Heart left ventricle (tissue), 16 donors: ENCODE measurements around the gene SLC25A28. TPM values are rescaled to one million over a fixed set of nuclear protein-coding genes. Genes with fewer than 3 reads are reported as not detected.
A peak's percentile ranks its signal among the peaks of the same experiment; 100 is the strongest.

Source experiments
- ATAC-seq, 4 donors: fragments of 200-7000 bp; cut with Tn5 transposase; one replicate each; pipeline ENCODE4 v1.9.1; 2020 to 2022; ENCODE audit warnings: moderate library complexity in 4 of 4, mild to moderate bottlenecking in 3 of 4, moderate number of reproducible peaks in 1 of 4
- DNase-seq, 5 donors: peaks; one replicate each; pipeline ENCODE4 v3.0.0-alpha.2; 2020
- H3K27ac ChIP-seq, 12 donors: fragments of 200-600 bp; sonication (generic) in 4 of 12; one replicate each; pipeline versions ENCODE4 v1.5.0 to v1.8.0; 2016 to 2022; ENCODE audit warnings: mild to moderate bottlenecking in 2 of 12
- H3K27me3 ChIP-seq, 9 donors: fragments of 200-600 bp; sonication (generic) in 2 of 9; one replicate each; pipeline versions ENCODE4 v1.5.1 to v1.8.0; 2016 to 2022; ENCODE audit warnings: mild to moderate bottlenecking in 3 of 9
- H3K36me3 ChIP-seq, 9 donors: fragments of 200-600 bp; sonication (generic) in 2 of 9; one replicate each; pipeline versions ENCODE4 v1.5.0 to v1.8.0; 2018 to 2022; ENCODE audit warnings: mild to moderate bottlenecking in 2 of 9
- H3K4me1 ChIP-seq, 12 donors: fragments of 200-600 bp; sonication (generic) in 4 of 12; one replicate each; pipeline versions ENCODE4 v1.5.0 to v1.8.0; 2016 to 2022; ENCODE audit warnings: mild to moderate bottlenecking in 3 of 12
- H3K4me3 ChIP-seq, 12 donors: fragments of 200-600 bp; sonication (generic) in 4 of 12; one replicate each; pipeline versions ENCODE4 v1.5.0 to v1.8.0; 2017 to 2022; ENCODE audit warnings: mild to moderate bottlenecking in 9 of 12, moderate library complexity in 4 of 12
- H3K9me3 ChIP-seq, 12 donors: fragments of 200-600 bp; sonication (generic) in 4 of 12; one replicate each; pipeline versions ENCODE4 v1.5.0 to v1.8.0; 2016 to 2022; ENCODE audit warnings: mild to moderate bottlenecking in 1 of 12
- POLR2A ChIP-seq, 2 donors: fragments of 450-650 bp; IDR thresholded peaks; one replicate each; pipeline ENCODE4 v1.6.1; 2017; ENCODE audit warnings: antibody characterized with exemption in 2 of 2, mild to moderate bottlenecking in 2 of 2, moderate library complexity in 2 of 2
- WGBS, 4 donors: extraction: QIAGEN DNeasy Blood & Tissue Kit in 2 of 4; methylation state at CpG; one replicate each; pipeline versions ENCODE4 v1.1.5 to v1.1.7; 2013 to 2018; 5-methylcytosine and 5-hydroxymethylcytosine counted together
- intact Hi-C, 10 donors: fragments of 100-400 bp; cut with DNase I; formaldehyde crosslinking; loops; one replicate each; pipeline versions ENCODE4 v1.11.1 to v1.14.2; 2022
- polyA plus RNA-seq, 2 donors: library from polyadenylated mRNA; stranded (reverse); fragments of 200-250 nt; gene quantifications; one replicate each; pipeline ENCODE4 v1.2.3, GENCODE V29; 2013
- total RNA-seq, 9 donors: library from RNA; depleted of rRNA in 2 of 9; stranded (reverse); fragments of >200 nt in 2 of 9; fragmentation: NEBNext Ultra II Directional in 3 of 9; extraction: Animal tissue kit (Norgen Biotek cat#: 25700) in 3 of 9; gene quantifications; one replicate each; pipeline versions ENCODE4 v1.1.0 to v1.2.4, GENCODE V29; 2016 to 2023
- TF ChIP-seq, protein P1 (sequence below), 12 donors: fragments of 200-600 bp; sonication (generic) in 4 of 12; IDR thresholded peaks; one replicate each; pipeline versions ENCODE4 v1.5.0 to v1.8.0; 2018 to 2022; ENCODE audit warnings: antibody characterized with exemption in 12 of 12, mild to moderate bottlenecking in 5 of 12
- donor health status: ischemic (EF 13 %, LVEDD 7.1; RV severe dilation, severe dysfunction).
- donor health status: healthy with polysubstance abuse.
- donor health status: DM: no; HTN: yes; CAD: no.
- donor health status: DM: no; HTN: no; CAD: no.
- donor health status: ischemic (EF 25% LVEDD 6.9; RV normal size, moderate dysfunction).
- donor health status: ischemic (EF 25% LVEDD 5.7; RV mildly dilated, moderate dysfunction).
- donor health status: healthy.
- donor health status: DM: yes; HTN: yes; CAD: no.
- donor health status: ischemic (EF 35%, LVEDD 5.7; RV mildly dilated, moderate dysfunction).
- donor health status: nonischemic (EF 11% LVEDD 7.7; RV severe dilation, severe dysfunction).
- donor health status: DM: yes; HTN: yes; CAD: no.
- donor health status: PGD.
- donor health status: ischemic (EF 29% LVEDD 5.4; RV normal size, mild dysfunction).
- donor health status: nonischemic (EF 23%, LVEDD 6.1; RV moderate dilation, normal function).

SLC25A28 gene
- total and polyA plus RNA-seq, 11 donors: 15.3 to 56.3 (median 34.7) TPM

DNA sequence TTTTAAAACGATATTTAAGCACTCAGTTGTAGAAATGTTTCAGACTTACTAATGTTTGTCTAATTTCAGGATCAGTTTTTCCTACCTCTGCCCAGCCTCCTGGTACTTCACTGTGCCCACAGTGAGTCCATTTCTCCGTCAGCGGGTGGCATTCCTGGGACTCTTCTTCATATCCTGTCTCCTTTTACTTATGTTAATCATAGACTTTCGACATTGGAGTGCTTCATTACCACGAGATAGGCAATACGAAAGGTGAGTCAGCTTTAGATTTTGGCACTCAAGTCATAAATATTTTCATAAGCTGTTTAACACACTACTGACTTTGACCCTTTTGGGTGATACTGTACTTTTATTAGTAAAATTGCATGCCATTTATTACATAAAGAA lies 41.1 kb upstream of the SLC25A28 start:
- Histone ChIP-seq H3K27ac (peak overlapping the region in 3 of 12 donors; percentile 1 to 22 (median 15)), H3K27me3 (no peaks in the 10 kb centered on the region), H3K36me3 (peaks cover 0 to 33% (median 17%) of the 10 kb centered on the region in 9 donors), H3K4me3 (peak overlapping the region in 4 of 12 donors; percentile 0 to 19 (median 14)), H3K9me3 (no peaks in the 10 kb centered on the region), H3K4me1 (peaks cover 0 to 36% (median 17%) of the 10 kb centered on the region in 12 donors)
- TF ChIP-seq, protein P1, sequence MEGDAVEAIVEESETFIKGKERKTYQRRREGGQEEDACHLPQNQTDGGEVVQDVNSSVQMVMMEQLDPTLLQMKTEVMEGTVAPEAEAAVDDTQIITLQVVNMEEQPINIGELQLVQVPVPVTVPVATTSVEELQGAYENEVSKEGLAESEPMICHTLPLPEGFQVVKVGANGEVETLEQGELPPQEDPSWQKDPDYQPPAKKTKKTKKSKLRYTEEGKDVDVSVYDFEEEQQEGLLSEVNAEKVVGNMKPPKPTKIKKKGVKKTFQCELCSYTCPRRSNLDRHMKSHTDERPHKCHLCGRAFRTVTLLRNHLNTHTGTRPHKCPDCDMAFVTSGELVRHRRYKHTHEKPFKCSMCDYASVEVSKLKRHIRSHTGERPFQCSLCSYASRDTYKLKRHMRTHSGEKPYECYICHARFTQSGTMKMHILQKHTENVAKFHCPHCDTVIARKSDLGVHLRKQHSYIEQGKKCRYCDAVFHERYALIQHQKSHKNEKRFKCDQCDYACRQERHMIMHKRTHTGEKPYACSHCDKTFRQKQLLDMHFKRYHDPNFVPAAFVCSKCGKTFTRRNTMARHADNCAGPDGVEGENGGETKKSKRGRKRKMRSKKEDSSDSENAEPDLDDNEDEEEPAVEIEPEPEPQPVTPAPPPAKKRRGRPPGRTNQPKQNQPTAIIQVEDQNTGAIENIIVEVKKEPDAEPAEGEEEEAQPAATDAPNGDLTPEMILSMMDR (IDR thresholded peaks at IDR 0.05): no peak
- TF ChIP-seq POLR2A (IDR thresholded peaks at IDR 0.05): no peak
- DNase-seq (no peak), ATAC-seq (no peak)
- WGBS, 4 donors: 52 to 71% (median 60%) methylated on average over 6 of the region's 6 CpGs
- intact Hi-C loops: loop anchor here in 1 of 10 donors (5.0 kb wide), 1 partner anchor 39 kb away; the partner anchor contains the start of gene SLC25A28

- H3K36me3 ChIP-seq: peaks cover 0 to 28% (median 14%) of the 10 kb centered on the region in 9 donors
- H3K27ac ChIP-seq: peak overlapping the region in 2 of 12 donors; percentile 1 to 15
- 90 to 97% (median 96%) methylated on average over 6 of the region's 6 CpGs for WGBS, 4 donors
- intact Hi-C loops: loop anchor here in 1 of 10 donors (5.0 kb wide), 1 partner anchor 39 kb away; the partner anchor contains the start of gene SLC25A28
- no peaks in the 10 kb centered on the region for H3K27me3 ChIP-seq
- no peak for ATAC-seq
- peak overlapping the region in 2 of 12 donors; percentile 0 to 17 for H3K4me3 ChIP-seq
- peaks cover 0 to 36% (median 17%) of the 10 kb centered on the region in 12 donors for H3K4me1 ChIP-seq
- H3K9me3 ChIP-seq: no peaks in the 10 kb centered on the region
- DNase-seq: no peak
- no peak for TF ChIP-seq POLR2A (IDR thresholded peaks at IDR 0.05)
- TF ChIP-seq, protein P1 (IDR thresholded peaks at IDR 0.05): no peak
These were observed 40.6 kb upstream of the SLC25A28 start for GRCh38 chr10:99660662-99661376.

DNA sequence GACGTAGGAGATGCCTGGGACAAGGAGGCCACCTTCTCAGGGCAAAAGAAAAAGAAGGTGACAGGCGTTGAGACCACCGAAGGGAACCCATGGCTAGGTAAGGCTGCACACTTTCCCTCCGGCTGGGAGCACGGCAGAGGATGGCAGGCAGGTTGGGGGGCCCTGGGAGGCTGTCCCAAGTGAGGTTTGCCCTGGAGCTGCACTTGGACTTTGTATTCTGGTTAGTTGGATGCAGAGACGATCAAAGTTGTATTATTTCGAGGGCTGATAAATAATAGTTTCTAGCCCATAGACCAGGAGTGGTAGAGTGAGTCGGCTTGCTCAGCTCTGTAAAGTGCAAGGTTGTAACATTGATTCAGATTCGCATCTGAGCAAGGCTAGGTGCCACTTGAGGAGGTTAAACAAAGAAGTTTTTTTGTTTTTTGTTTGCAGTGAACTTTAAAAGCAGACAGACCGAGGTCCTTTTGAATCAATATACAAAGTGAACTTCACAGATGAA lies 39.7 kb upstream of the SLC25A28 start:
- DNase-seq (peak in 1 of 5 donors; percentile 41), ATAC-seq (no peak)
- intact Hi-C loops: loop anchor here in 8 of 10 donors (1.0 to 5.0 kb wide), 3 partner anchors 38 to 40 kb away; partner anchors contain the start of gene SLC25A28 (in 8 of the 8)
- H3K27ac ChIP-seq: peak overlapping the region in 9 of 12 donors; percentile 6 to 77 (median 45)
- H3K36me3 ChIP-seq: peaks cover 0 to 20% (median 8%) of the 10 kb centered on the region in 9 donors
- no peaks in the 10 kb centered on the region for H3K9me3 ChIP-seq
- H3K4me3 ChIP-seq: peak overlapping the region; percentile 63 to 98 (median 81)
- no peak for TF ChIP-seq POLR2A (IDR thresholded peaks at IDR 0.05)
- TF ChIP-seq, protein P1 (IDR thresholded peaks at IDR 0.05): no peak
- no peaks in the 10 kb centered on the region for H3K27me3 ChIP-seq
- 19 to 21% (median 20%) methylated on average over 10 of the region's 10 CpGs for WGBS, 4 donors
- peaks cover 0 to 36% (median 17%) of the 10 kb centered on the region in 12 donors for H3K4me1 ChIP-seq
